Measurements from ENCODE around the gene ATAD3A. TPM values are rescaled to one million over a fixed set of nuclear protein-coding genes. Genes with fewer than 3 reads are reported as not detected.

Gene ATAD3A
- total RNA-seq = 13.1 and 19.4 TPM in 2 replicates

GRCh38 chr1:1511533-1512285, at the start of gene ATAD3A:
TSS of gene ATAD3A (plus strand) at chr1:1512162. CDS start at chr1:1512269, 107 bp downstream.

GRCh38 chr1:1471389-1472052, 40.4 kb upstream of the ATAD3A start, which contains the start of gene ATAD3B:
TSS of gene ATAD3B (plus strand) at chr1:1471765. CDS start at chr1:1471885, 120 bp downstream.

GRCh38 chr1:1540090-1540817, 28.3 kb downstream of the ATAD3A start, which contains the start of gene TMEM240:
TSS of gene TMEM240 (minus strand) at chr1:1540624. CDS start at chr1:1540346, 278 bp downstream.

GRCh38 chr1:1574721-1575537, 63.0 kb downstream of the ATAD3A start, which contains the start of gene SSU72:
TSS of gene SSU72 (minus strand) at chr1:1574863. CDS start at chr1:1574557, 306 bp downstream.

Other genes starting within 250 kb of the ATAD3A start
- gene UBE2J2, start 238.3 kb upstream of the ATAD3A start, total RNA-seq = 27.4 and 32.7 TPM in 2 replicates
- gene SCNN1D, start 231.7 kb upstream of the ATAD3A start, total RNA-seq = 0.22 and 0.26 TPM in 2 replicates
- gene ACAP3, start 204.2 kb upstream of the ATAD3A start, total RNA-seq = 14.3 and 14.4 TPM in 2 replicates
- gene PUSL1, start 203.6 kb upstream of the ATAD3A start, total RNA-seq = 7.3 and 8.6 TPM in 2 replicates
- gene INTS11, start 187.5 kb upstream of the ATAD3A start, total RNA-seq = 51.3 and 52.0 TPM in 2 replicates
- 11.7 and 14.0 TPM in 2 replicates for gene CPTP, start 187.4 kb upstream of the ATAD3A start, total RNA-seq
- 0.09 and 0.11 TPM in 2 replicates for gene TAS1R3, start 180.9 kb upstream of the ATAD3A start, total RNA-seq
- 31.0 and 35.3 TPM in 2 replicates for gene DVL1, start 162.7 kb upstream of the ATAD3A start, total RNA-seq
- 0.09 and 0.98 TPM in 2 replicates for gene MXRA8, start 153.6 kb upstream of the ATAD3A start, total RNA-seq
- gene AURKAIP1, start 137.0 kb upstream of the ATAD3A start, total RNA-seq = 67.6 and 68.1 TPM in 2 replicates
- gene CCNL2, start 112.8 kb upstream of the ATAD3A start, total RNA-seq = 68.4 and 96.8 TPM in 2 replicates
- 86.6 and 91.1 TPM in 2 replicates for gene MRPL20, start 104.9 kb upstream of the ATAD3A start, total RNA-seq
- gene ANKRD65, start 90.9 kb upstream of the ATAD3A start, total RNA-seq = 0.11 and 0.34 TPM in 2 replicates
- gene VWA1, start 76.5 kb upstream of the ATAD3A start, total RNA-seq = 4.2 and 13.1 TPM in 2 replicates
- gene ATAD3C, start 62.5 kb upstream of the ATAD3A start, total RNA-seq = 0.11 and 0.52 TPM in 2 replicates
- 12.4 and 20.0 TPM in 2 replicates for gene ATAD3B, start 40.4 kb upstream of the ATAD3A start, total RNA-seq
- 1.2 TPM in 2 replicates for gene TMEM240, start 28.5 kb downstream of the ATAD3A start, total RNA-seq
- 54.4 and 54.6 TPM in 2 replicates for gene SSU72, start 62.7 kb downstream of the ATAD3A start, total RNA-seq
- gene FNDC10, start 88.0 kb downstream of the ATAD3A start, total RNA-seq = 0.60 and 0.65 TPM in 2 replicates
- gene MIB2, start 103.3 kb downstream of the ATAD3A start, total RNA-seq = 33.8 and 35.0 TPM in 2 replicates
- 0.17 and 1.1 TPM in 2 replicates for gene MMP23B, start 120.0 kb downstream of the ATAD3A start, total RNA-seq
- gene CDK11B, start 146.8 kb downstream of the ATAD3A start, total RNA-seq = 7.0 and 9.7 TPM in 2 replicates
- gene SLC35E2B, start 180.6 kb downstream of the ATAD3A start, total RNA-seq = 29.0 and 35.9 TPM in 2 replicates
- gene CDK11A, start 212.2 kb downstream of the ATAD3A start, total RNA-seq = 9.5 and 11.0 TPM in 2 replicates

All from dermis lymphatic vessel endothelial cell (primary cell).